GM18861 (cell line): Measurements from ENCODE around the gene CLEC3A.
"Not testable (repeated sequence)": the region's sequence is repeated elsewhere in the genome, so short reads cannot be mapped to it uniquely, and the experiment has no call there.

Experiments
- ATAC-seq: cut with Tn5 transposase; IDR thresholded peaks from one replicate; pipeline ENCODE4 v1.9.1; 2021; ENCODE audit not compliant: unreplicated experiment

The CLEC3A gene

DNA sequence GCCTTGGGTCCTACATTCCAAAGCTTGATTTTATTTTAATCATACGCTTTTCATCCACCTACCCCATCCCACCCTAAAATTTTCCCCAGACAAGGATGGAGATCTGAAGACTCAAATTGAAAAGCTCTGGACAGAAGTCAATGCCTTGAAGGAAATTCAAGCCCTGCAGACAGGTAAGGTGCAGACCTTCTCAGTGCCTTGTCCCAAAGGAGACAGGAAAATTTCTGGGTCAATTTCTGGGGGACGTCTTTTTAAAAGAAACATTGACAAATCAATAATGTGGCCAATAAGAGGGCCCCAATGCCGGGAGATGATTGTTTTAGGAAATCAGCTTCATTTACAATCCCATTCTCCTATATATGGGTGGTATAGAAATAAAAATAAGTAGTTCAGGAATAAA lies 5.7 kb downstream of the CLEC3A start:
- ATAC-seq, result no peak

DNA sequence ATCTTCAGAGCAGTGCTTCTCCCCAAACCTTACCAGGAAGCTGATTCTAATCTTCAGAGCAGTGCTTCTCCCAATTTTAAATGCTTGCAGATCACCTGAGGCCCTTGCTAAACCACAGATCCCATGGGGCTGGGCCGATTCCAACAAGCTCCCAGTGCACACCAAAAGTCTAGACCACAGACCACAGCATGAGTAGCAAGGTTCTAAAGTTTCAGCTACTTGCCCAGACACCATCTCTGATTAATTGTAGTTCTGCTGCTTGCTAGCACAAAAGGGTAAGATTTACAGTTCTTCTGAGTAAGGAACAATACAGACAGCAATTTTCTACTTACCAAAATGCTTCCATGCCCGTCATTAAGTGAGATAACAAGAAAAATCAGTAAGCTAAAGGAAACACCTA lies 12.2 kb downstream of the CLEC3A start:
- ATAC-seq, result no peak

DNA sequence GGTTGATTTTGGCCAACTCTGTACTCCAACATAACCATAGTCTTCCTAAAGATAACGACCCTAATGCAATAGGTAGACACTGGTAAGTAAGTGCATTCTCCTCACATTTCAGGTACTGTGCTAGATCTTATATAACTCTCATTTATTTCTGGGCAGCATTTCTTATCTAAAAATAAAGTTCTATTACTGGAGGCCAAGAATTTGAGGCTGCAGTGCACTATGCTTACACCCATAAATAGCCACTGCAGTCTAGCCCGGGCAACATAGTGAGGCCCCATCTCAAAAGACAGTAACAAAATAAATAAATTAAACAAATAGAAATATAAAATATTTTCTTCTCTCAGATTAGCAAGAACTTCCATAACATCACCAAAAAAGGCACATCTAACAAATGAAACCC lies 12.7 kb downstream of the CLEC3A start:
- no peak for ATAC-seq

DNA sequence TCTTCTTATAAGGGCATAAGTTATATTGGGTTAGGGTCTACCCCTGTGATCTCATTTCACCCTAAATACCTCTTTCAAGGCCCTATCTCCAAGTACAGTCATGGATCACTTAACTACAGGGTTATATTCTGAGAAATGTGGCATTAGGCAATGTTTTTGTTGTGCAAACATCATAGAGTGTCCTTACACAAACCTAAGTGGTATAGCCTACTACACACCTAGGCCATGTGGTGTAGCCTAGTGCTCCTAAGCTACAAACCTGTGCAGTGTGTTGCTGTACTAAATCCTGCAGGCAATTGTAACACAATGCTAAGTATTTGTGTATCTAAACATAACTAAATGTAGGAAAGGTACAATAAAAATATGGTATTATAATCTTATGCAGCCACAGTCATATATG lies 18.0 kb downstream of the CLEC3A start:
- no peak for ATAC-seq

DNA sequence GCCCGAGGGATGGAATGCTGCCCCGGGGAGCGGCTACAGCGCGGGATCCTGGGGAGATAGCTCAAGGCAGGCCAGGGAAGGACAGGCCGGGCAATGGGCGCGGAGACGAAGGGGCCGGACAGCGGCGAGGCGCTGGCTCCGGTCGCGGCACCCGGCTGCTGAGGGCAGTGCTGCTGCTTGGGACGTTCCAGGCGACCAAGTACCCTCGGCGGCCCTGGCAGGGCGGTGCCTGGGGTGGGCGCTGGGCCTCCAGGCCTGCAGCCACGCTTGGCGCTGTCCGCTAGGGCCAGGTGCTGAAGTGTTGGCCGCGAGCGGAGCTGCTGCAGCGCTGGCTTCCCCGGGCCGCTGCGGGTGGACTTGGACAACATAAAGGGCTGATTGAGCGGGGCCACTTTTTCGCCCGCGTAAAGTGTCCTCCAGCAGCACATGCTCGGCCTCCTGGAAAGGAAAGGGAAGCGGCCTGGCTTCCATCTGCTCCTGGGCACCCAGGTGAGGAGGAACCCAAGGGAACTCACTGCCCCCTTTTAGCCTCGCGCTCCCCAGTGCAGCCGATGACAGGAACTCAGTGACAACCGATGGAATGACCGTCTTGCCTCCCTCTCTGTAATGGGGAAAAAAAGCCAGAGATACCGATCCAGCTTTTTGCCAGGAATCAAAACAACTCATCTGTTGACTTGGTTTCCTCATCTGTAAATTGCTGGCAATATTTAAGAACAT lies 23.7 kb downstream of the CLEC3A start:
- ATAC-seq, result no peak

DNA sequence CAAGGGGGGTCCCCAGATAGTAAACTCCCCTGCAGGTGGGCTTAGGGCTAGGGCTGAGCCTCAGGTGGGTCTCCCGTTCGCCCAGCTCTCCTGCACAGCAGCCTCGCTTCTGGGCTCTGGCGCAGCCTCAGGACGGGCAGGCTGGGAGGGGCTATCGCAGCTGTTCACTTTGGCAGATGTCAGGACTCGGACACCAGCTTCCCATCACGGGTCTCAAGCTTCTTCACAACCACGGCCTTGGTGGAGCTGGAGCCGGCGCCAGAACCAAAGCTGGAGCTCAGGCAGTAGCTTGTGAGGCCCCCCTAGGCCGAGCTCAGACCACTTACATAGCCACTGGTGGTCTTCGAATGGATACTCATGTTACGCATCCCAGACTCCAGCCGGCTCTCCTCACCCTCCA lies 26.0 kb downstream of the CLEC3A start:
- no peak for ATAC-seq

DNA sequence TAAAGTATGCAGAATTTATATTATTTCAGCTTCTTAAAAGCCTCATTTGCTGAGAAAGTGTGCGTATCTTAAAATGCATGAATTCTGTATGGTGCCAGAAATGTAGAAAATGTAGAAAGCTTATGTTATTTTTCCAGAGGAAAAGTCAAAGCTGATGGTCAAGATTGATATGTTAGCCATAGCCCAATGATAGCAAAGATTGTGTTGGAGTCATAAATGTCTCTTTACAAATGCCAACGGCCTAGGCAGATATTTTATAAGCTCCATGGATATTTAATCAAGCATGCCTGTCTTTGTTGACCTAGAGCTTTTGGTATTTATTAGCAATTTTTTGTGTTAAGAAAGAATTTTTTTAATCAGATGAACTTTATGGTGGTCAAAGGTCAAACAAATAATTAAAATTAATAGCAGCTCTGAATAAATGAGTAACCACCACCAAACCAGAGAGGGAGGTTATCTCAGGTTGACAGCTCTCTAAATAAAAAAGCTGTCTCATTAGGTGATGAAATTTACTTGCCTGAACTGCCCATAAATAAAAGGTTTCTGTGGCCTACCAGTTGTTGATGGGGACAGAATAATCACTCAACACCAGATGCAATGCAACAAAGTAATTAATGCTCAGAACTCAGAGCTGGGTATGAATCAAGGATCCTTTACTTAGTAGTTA lies 28.5 kb downstream of the CLEC3A start:
- no peak for ATAC-seq

DNA sequence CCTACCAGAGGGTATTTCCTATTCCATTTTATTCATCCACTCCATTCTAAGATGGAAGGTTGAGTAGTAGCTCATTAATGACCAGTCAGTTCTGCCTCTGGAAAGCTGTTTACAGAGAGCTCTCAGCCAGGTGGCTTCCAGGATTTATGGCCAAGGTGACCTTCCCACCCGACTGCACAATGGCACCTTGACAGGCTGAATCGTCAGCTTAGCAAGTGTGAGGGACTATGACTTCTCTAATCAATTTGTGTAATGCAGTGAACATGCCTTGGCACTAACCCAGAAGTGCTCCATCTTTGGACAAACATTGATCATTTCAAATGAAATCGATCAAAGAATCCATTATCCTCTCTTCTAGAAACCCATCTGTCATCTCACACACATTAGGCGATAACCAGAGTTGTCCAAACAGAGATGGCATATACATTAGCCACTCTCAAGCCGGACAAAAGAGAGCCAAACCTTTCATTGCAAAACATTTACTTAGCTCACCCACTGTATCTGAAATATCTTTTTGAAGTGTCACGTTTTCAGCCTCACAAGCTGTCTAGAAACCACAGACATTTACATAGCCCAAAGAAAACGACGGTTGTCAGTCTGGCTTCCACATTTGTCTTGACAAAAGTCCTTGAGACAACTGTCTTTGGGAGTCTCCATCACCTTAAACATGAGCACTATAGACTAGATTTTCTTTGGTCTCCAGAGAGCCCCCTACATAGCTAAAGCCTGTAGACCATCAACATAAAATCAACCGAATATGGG lies 35.6 kb downstream of the CLEC3A start:
- no peak for ATAC-seq

DNA sequence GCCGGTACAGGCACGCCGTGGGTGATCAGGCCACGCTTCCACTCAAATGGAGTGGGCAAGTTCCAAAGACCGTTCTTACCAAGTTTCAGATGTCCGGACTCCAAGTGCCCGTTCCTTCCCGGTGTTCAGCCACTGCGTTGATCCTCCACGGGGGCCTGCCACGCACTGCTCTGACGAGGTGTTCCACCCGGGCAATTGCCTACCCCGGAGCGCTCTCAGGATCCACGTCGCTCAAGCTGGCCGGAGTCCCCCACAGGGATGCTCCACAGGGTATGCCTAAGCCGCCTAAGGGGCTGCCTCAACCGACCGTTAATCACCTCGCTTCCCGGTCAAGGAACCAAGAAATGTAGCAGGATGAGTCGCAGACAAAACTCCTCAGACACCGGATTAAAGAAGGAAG lies 37.5 kb downstream of the CLEC3A start:
- not testable (repeated sequence) for ATAC-seq

DNA sequence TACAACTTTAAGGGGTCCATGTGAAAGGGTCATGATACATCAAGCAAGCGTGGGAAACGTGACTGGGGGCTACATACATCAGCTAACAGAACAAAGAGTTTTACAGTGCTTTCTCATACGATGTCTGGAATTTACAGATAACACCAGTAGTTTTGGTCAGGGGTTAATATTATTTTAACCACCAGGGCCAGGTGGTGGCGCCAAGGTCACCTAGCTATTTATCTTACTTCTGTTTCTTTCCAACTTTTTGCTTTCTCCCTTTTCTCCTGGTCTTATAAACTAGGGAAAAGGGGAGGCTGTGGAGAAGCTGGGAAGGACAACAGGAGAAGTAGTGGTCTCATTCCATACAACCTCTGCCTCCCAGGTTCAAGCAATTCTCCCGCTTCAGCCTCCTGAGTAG lies 37.9 kb downstream of the CLEC3A start:
- ATAC-seq, result no peak

DNA sequence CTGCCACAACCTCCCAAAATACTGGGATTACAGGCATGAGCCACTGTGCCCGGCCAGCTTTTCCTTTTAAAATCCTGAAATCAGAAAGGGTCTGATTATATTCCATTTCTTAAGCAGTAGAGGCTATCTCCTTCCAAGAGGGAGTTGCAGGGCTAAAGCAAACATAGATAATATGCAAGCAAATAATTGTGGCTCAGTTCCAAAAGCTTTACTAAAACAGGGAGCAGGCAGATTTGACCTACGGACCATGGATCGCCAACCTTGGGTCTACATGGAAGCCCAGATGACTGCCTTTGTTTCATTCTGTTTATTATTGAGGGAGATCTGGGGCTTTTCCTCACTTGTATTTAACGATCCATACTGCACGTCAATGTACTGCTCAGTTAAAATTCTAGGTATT lies 38.5 kb downstream of the CLEC3A start:
- no peak for ATAC-seq

DNA sequence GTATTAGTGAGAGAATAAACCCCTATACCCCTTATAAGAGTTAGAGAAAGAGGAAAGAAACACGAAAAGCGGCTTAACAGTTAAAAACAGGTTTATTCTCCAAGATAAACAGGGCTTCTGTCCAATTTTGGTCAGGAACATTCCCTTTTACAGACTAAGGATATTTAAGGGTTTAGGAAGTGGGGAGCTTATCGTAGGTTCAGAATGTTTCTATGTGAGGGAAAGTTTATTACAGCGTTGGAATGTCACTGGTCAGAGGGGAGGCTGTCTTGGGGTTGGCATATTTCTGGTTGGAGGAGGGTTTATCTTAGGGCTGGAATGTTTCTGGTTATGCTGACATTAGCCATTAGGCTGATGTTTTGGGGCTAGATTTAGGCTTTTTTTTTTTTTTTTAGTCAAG lies 43.0 kb downstream of the CLEC3A start:
- ATAC-seq, result no peak

DNA sequence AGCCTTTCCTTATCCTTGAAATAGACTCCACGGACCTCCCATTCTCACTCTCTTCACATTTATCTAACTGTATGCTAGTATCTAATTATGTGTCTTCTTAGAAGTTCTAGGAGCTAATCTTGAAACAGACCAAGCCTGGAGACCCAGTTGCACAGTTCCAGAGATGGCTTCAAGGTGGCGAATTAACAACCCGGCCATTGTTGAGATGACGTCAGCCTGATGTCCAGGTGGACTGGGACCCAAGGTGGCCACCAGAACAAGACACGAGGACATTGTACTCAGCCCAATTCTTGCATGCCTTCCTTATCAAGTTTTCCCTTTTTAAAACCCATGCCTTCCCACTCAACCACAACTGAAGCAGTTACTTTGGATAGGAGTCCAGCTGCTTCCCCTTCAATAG lies 47.6 kb downstream of the CLEC3A start:
- no peak for ATAC-seq

DNA sequence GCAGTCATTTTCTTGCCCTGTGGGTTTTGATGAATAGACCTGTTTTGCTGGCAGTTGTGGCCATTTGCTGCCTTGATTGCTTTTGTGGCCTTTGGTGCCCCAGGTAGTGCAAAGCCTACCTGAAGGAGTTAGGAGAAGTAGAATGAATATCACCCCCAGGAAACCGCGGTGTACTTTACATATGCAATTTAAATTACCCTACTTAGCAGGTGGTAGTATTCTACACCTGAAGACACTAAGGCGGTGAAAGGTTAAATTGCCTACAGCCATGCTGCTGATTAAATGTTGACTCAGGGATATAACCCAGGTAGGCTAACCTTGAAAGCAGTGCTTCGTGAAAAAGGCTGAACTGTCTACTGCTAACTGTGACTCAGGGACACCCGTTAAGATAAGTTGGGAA lies 49.9 kb downstream of the CLEC3A start:
- ATAC-seq, result no peak

DNA sequence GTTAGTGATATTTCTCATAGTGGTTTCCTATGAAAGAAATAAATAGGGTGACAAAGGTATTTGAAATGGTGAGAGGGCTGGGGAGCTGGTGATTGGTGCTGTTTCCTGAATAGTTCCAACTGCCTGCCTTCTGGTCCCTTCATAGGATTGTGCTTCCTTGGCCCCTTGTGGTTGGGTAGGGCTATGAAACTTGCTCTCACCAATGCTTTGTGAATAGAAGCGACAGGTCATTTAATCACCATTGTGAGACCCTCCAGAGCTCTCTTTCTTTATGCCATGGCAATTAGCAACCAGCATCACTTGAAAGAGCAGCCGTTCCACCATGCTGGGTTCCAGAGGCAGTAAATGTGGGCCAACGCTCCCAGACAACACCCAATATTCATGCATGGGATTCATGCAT lies 53.5 kb downstream of the CLEC3A start:
- ATAC-seq, result no peak

DNA sequence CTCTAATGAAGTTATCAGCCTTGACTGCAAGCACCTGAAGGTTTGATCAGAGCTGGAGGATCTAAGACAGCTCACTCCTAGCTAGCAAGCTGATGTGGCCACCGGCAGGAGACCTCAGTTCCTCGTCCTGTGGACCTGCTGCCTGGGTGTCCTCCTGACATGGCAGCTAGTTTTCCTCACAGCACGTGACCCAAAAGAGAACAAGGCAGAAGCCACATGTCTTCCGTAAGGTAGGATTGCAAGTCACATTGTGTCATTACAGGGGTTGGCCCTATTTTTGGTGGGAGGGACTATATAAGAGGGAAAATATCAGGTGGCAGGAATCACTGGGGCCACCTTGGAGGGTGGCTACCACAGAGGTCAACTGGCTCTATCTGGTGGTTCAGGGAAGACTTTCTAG lies 59.0 kb downstream of the CLEC3A start:
- ATAC-seq, result no peak
